RWPE2 (cell line): ENCODE measurements around the gene CACHD1.

Source experiments
- ATAC-seq: fragments of 200-7000 bp; cut with Tn5 transposase; 3 replicates; pipeline ENCODE4 v1.9.1; 2021; ENCODE audit warnings: low read depth
- DNase-seq: peaks from one replicate; pipeline ENCODE4 v3.0.0-alpha.2; 2020; ENCODE audit warnings: low spot score
- H3K27ac ChIP-seq: fragments of 450-650 bp; 2 replicates; pipeline ENCODE4 v1.5.1; 2017; ENCODE audit warnings: mild to moderate bottlenecking; ENCODE audit not compliant: poor library complexity, severe bottlenecking
- H3K27me3 ChIP-seq: fragments of 250-450 bp; sonication (Bioruptor Pico); 2 replicates; pipeline ENCODE4 v1.5.1; 2021; ENCODE audit warnings: mild to moderate bottlenecking, moderate library complexity; ENCODE audit not compliant: insufficient read depth, poor library complexity, severe bottlenecking
- H3K36me3 ChIP-seq: fragments of 250-450 bp; sonication (Bioruptor Pico); 2 replicates; pipeline ENCODE4 v1.5.1; 2020; ENCODE audit warnings: low read depth, mild to moderate bottlenecking, moderate library complexity
- H3K4me1 ChIP-seq: fragments of 250-450 bp; sonication (Bioruptor Pico); 2 replicates; pipeline ENCODE4 v1.5.1; 2021; ENCODE audit warnings: mild to moderate bottlenecking, moderate library complexity; ENCODE audit not compliant: insufficient read depth, poor library complexity, severe bottlenecking
- H3K4me3 ChIP-seq: fragments of 250-450 bp; sonication (Bioruptor Pico); 2 replicates; pipeline ENCODE4 v1.5.1; 2021; ENCODE audit warnings: mild to moderate bottlenecking, moderate library complexity; ENCODE audit not compliant: severe bottlenecking
- H3K9me3 ChIP-seq: fragments of 250-450 bp; sonication (Bioruptor Pico); 2 replicates; pipeline ENCODE4 v1.5.1; 2021; ENCODE audit warnings: mild to moderate bottlenecking, moderate library complexity; ENCODE audit not compliant: severe bottlenecking
- CTCF ChIP-seq: fragments of 450-650 bp; IDR thresholded peaks from one replicate; pipeline ENCODE4 v1.5.1; 2017; ENCODE audit warnings: mild to moderate bottlenecking, moderate library complexity; ENCODE audit not compliant: poor library complexity, severe bottlenecking

CACHD1 gene

GRCh38 chr1:64497088-64497883 lies 27.4 kb downstream of the CACHD1 start:
- ATAC-seq = no peak
- H3K27ac ChIP-seq = no peak overlapping the region

GRCh38 chr1:64498325-64498724 lies 28.4 kb downstream of the CACHD1 start:
- H3K27ac ChIP-seq = no peak overlapping the region
- no peak for ATAC-seq
- no peak for TF ChIP-seq CTCF

More at GRCh38 chr1:64497088-64497883, 27.4 kb downstream of the CACHD1 start:
- Histone ChIP-seq H3K4me3 (no peak overlapping the region), H3K4me1 (no peaks in the 10 kb centered on the region), H3K27me3 (no peaks in the 10 kb centered on the region), H3K36me3 (no peaks in the 10 kb centered on the region), H3K9me3 (no peaks in the 10 kb centered on the region)
- TF ChIP-seq CTCF = no peak
- DNase-seq = no peak

GRCh38 chr1:64499011-64499410 lies 29.1 kb downstream of the CACHD1 start:
- H3K27ac ChIP-seq = no peak overlapping the region
- H3K4me3 ChIP-seq = no peak overlapping the region
- no peaks in the 10 kb centered on the region for H3K27me3 ChIP-seq
- ATAC-seq (no peak), DNase-seq (no peak)
- no peaks in the 10 kb centered on the region for H3K36me3 ChIP-seq
- H3K4me1 ChIP-seq = no peaks in the 10 kb centered on the region
- no peak for TF ChIP-seq CTCF
- no peaks in the 10 kb centered on the region for H3K9me3 ChIP-seq

More at GRCh38 chr1:64498325-64498724, 28.4 kb downstream of the CACHD1 start:
- Histone ChIP-seq H3K36me3 (no peaks in the 10 kb centered on the region), H3K4me3 (no peak overlapping the region), H3K27me3 (no peaks in the 10 kb centered on the region), H3K9me3 (no peaks in the 10 kb centered on the region), H3K4me1 (no peaks in the 10 kb centered on the region)
- DNase-seq = no peak

- no peaks in the 10 kb centered on the region for H3K9me3 ChIP-seq
- no peaks in the 10 kb centered on the region for H3K27me3 ChIP-seq
- ATAC-seq (peak; percentile 36; the same call in 1 of the 3 replicates), DNase-seq (no peak)
- no peaks in the 10 kb centered on the region for H3K36me3 ChIP-seq
- no peak overlapping the region for H3K4me3 ChIP-seq
- TF ChIP-seq CTCF = peak; percentile 10
- no peak overlapping the region for H3K27ac ChIP-seq
- H3K4me1 ChIP-seq = no peaks in the 10 kb centered on the region
Observed at GRCh38 chr1:64499966-64500365, 30.0 kb downstream of the CACHD1 start.

- Histone ChIP-seq H3K36me3 (no peaks in the 10 kb centered on the region), H3K4me1 (no peaks in the 10 kb centered on the region), H3K27me3 (no peaks in the 10 kb centered on the region), H3K27ac (no peak overlapping the region), H3K4me3 (no peak overlapping the region), H3K9me3 (no peaks in the 10 kb centered on the region)
- TF ChIP-seq CTCF = no peak
- no peak for ATAC-seq
- DNase-seq = no peak
Observed at GRCh38 chr1:64502083-64502482, 32.2 kb downstream of the CACHD1 start.
